Panc1 (cell line): Measurements from ENCODE around the gene DCST1.

Source experiments
- POLR2AphosphoS5 ChIP-seq: IDR thresholded peaks from 2 replicates; pipeline ENCODE4 v1.6.1; 2012; ENCODE audit warnings: mild to moderate bottlenecking, low read depth, low read length, moderate library complexity
- SIN3A ChIP-seq: IDR thresholded peaks from 2 replicates; pipeline ENCODE4 v1.6.1; 2012; ENCODE audit warnings: low read depth, mild to moderate bottlenecking, low read length, moderate library complexity, borderline replicate concordance; ENCODE audit not compliant: insufficient read depth
- TCF7L2 ChIP-seq: IDR thresholded peaks from 2 replicates; pipeline ENCODE4 v1.6.1; 2011; ENCODE audit warnings: mild to moderate bottlenecking, low read depth, low read length, inconsistent platforms
- TF ChIP-seq, protein P1 (sequence below): fragments of 450-650 bp; IDR thresholded peaks from 2 replicates; pipeline ENCODE4 v1.5.1; 2017; ENCODE audit warnings: mild to moderate bottlenecking
- TF ChIP-seq, protein P2 (sequence below), 2 experiments: IDR thresholded peaks; 2 replicates each; pipeline ENCODE4 v1.6.1; 2011 to 2012; ENCODE audit warnings: low read depth in 2 of 2, control low read depth in 1 of 2, low read length in 1 of 2, mild to moderate bottlenecking in 1 of 2, moderate library complexity in 1 of 2; ENCODE audit not compliant: insufficient read depth in 1 of 2

GRCh38 chr1:154998818-154999570 lies 34.6 kb upstream of the DCST1 start:
- TF ChIP-seq, protein P1, sequence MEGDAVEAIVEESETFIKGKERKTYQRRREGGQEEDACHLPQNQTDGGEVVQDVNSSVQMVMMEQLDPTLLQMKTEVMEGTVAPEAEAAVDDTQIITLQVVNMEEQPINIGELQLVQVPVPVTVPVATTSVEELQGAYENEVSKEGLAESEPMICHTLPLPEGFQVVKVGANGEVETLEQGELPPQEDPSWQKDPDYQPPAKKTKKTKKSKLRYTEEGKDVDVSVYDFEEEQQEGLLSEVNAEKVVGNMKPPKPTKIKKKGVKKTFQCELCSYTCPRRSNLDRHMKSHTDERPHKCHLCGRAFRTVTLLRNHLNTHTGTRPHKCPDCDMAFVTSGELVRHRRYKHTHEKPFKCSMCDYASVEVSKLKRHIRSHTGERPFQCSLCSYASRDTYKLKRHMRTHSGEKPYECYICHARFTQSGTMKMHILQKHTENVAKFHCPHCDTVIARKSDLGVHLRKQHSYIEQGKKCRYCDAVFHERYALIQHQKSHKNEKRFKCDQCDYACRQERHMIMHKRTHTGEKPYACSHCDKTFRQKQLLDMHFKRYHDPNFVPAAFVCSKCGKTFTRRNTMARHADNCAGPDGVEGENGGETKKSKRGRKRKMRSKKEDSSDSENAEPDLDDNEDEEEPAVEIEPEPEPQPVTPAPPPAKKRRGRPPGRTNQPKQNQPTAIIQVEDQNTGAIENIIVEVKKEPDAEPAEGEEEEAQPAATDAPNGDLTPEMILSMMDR, result peak; percentile 98
- TF ChIP-seq, protein P2, sequence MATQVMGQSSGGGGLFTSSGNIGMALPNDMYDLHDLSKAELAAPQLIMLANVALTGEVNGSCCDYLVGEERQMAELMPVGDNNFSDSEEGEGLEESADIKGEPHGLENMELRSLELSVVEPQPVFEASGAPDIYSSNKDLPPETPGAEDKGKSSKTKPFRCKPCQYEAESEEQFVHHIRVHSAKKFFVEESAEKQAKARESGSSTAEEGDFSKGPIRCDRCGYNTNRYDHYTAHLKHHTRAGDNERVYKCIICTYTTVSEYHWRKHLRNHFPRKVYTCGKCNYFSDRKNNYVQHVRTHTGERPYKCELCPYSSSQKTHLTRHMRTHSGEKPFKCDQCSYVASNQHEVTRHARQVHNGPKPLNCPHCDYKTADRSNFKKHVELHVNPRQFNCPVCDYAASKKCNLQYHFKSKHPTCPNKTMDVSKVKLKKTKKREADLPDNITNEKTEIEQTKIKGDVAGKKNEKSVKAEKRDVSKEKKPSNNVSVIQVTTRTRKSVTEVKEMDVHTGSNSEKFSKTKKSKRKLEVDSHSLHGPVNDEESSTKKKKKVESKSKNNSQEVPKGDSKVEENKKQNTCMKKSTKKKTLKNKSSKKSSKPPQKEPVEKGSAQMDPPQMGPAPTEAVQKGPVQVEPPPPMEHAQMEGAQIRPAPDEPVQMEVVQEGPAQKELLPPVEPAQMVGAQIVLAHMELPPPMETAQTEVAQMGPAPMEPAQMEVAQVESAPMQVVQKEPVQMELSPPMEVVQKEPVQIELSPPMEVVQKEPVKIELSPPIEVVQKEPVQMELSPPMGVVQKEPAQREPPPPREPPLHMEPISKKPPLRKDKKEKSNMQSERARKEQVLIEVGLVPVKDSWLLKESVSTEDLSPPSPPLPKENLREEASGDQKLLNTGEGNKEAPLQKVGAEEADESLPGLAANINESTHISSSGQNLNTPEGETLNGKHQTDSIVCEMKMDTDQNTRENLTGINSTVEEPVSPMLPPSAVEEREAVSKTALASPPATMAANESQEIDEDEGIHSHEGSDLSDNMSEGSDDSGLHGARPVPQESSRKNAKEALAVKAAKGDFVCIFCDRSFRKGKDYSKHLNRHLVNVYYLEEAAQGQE (IDR thresholded peaks at IDR 0.05; ENCODE audit: insufficient read depth in 1 of 2, low read depth in 2 of 2, low read length in 1 of 2), result no peak
- peak; percentile 86 for TF ChIP-seq TCF7L2
- 0 out of 2 replicates have a peak, but pooled peaks have one; percentile 38 for TF ChIP-seq POLR2AphosphoS5
- no peak for TF ChIP-seq SIN3A
